ENCODE results near the gene XRCC4. TPM values are rescaled to one million over a fixed set of nuclear protein-coding genes. Genes with fewer than 3 reads are reported as not detected.

XRCC4 gene
- total and polyA plus RNA-seq, 4 donors = 2.3 to 4.9 (median 3.0) TPM

GRCh38 chr5:83377131-83377865, 300.0 kb downstream of the XRCC4 start:
- TF ChIP-seq REST (IDR thresholded peaks at IDR 0.05) = no peak
- TF ChIP-seq HNF4A (conservative IDR thresholded peaks at IDR 0.05) = no peak
- TF ChIP-seq RAD21 (IDR thresholded peaks at IDR 0.05) = no peak
- TF ChIP-seq FOXA2 (IDR thresholded peaks at IDR 0.05) = no peak
- no peak for TF ChIP-seq TAF1 (conservative IDR thresholded peaks at IDR 0.05)
- no peak for TF ChIP-seq CTCF (IDR thresholded peaks at IDR 0.05; ENCODE audit: low read depth, low read length, missing input control)
- TF ChIP-seq MAX (IDR thresholded peaks at IDR 0.05) = no peak
- no peak for TF ChIP-seq YY1 (IDR thresholded peaks at IDR 0.05)
- no peaks in the 10 kb centered on the region for H3K27me3 ChIP-seq (ENCODE audit: control insufficient read depth in 4 of 4, insufficient read depth in 4 of 4, low read length in 3 of 4)
- no peaks in the 10 kb centered on the region for H3K9me3 ChIP-seq (ENCODE audit: control insufficient read depth in 4 of 4, low read length in 3 of 4)
- no peaks in the 10 kb centered on the region for H3K36me3 ChIP-seq (ENCODE audit: control insufficient read depth in 4 of 4, insufficient read depth in 3 of 4, low read depth in 1 of 4, low read length in 3 of 4)
- H3K27ac ChIP-seq (ENCODE audit: low read depth in 1 of 2, low read length in 2 of 2) = no peak overlapping the region
- no peak overlapping the region for H3K4me3 ChIP-seq (ENCODE audit: low read depth in 1 of 3, low read length in 3 of 3)
- no peak overlapping the region for H3K9ac ChIP-seq (ENCODE audit: low read depth in 1 of 2, low read length in 2 of 2)
- no peaks in the 10 kb centered on the region for H3K4me1 ChIP-seq (ENCODE audit: control insufficient read depth in 4 of 4, insufficient read depth in 4 of 4, low read length in 3 of 4)
- DNase-seq (ENCODE audit: low spot score) = no peak
- 75% methylated on average over 3 of the region's 3 CpGs for WGBS

GRCh38 chr5:83378624-83379289, 301.4 kb downstream of the XRCC4 start:
- 60% methylated on average over 7 of the region's 7 CpGs for WGBS
- Histone ChIP-seq H3K27ac (ENCODE audit: low read depth in 1 of 2, low read length in 2 of 2) (no peak overlapping the region), H3K27me3 (ENCODE audit: control insufficient read depth in 4 of 4, insufficient read depth in 4 of 4, low read length in 3 of 4) (no peaks in the 10 kb centered on the region), H3K36me3 (ENCODE audit: control insufficient read depth in 4 of 4, insufficient read depth in 3 of 4, low read depth in 1 of 4, low read length in 3 of 4) (no peaks in the 10 kb centered on the region), H3K9ac (ENCODE audit: low read depth in 1 of 2, low read length in 2 of 2) (no peak overlapping the region), H3K4me1 (ENCODE audit: control insufficient read depth in 4 of 4, insufficient read depth in 4 of 4, low read length in 3 of 4) (no peaks in the 10 kb centered on the region), H3K9me3 (ENCODE audit: control insufficient read depth in 4 of 4, low read length in 3 of 4) (peaks cover 0 to 1% (median 0%) of the 10 kb centered on the region in 4 donors), H3K4me3 (ENCODE audit: low read depth in 1 of 3, low read length in 3 of 3) (no peak overlapping the region)
- no peak for TF ChIP-seq RXRA (IDR thresholded peaks at IDR 0.05)
- TF ChIP-seq HNF4A (conservative IDR thresholded peaks at IDR 0.05) = no peak
- TF ChIP-seq FOXA2 (IDR thresholded peaks at IDR 0.05) = no peak
- no peak for TF ChIP-seq NR2F2 (IDR thresholded peaks at IDR 0.05)
- TF ChIP-seq FOXA1 (IDR thresholded peaks at IDR 0.05) = no peak
- TF ChIP-seq YY1 (IDR thresholded peaks at IDR 0.05) = no peak
- no peak for DNase-seq (ENCODE audit: low spot score)
